ENCODE data around the gene CDH13.

DNA sequence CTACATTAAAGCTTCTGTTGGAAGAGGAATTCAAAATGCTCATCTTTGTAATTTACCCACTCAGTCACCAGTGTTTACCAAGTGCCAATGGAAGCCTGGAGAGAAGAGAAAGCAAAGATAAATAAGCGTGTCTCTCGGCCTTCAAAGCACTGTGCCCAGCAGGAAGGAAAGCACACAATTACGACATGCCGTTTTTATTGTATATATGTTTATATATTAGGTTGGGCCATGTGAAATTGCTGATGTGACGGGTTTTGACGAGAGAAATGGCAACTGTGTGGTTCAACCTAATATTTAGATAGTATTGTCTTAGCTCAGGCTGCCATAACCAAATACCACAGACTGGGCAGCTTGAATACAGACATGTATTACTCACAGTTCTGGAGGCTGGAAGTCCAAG lies 1101.7 kb downstream of the CDH13 start:
- TF ChIP-seq, protein P1, sequence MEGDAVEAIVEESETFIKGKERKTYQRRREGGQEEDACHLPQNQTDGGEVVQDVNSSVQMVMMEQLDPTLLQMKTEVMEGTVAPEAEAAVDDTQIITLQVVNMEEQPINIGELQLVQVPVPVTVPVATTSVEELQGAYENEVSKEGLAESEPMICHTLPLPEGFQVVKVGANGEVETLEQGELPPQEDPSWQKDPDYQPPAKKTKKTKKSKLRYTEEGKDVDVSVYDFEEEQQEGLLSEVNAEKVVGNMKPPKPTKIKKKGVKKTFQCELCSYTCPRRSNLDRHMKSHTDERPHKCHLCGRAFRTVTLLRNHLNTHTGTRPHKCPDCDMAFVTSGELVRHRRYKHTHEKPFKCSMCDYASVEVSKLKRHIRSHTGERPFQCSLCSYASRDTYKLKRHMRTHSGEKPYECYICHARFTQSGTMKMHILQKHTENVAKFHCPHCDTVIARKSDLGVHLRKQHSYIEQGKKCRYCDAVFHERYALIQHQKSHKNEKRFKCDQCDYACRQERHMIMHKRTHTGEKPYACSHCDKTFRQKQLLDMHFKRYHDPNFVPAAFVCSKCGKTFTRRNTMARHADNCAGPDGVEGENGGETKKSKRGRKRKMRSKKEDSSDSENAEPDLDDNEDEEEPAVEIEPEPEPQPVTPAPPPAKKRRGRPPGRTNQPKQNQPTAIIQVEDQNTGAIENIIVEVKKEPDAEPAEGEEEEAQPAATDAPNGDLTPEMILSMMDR (IDR thresholded peaks at IDR 0.05; ENCODE audit: low read depth, low read length, poor library complexity, severe bottlenecking): no peak
- TF ChIP-seq EZH2phosphoT487 (IDR thresholded peaks at IDR 0.05; ENCODE audit: borderline replicate concordance, low read length): no peak

Data from DOHH2 (cell line).